Right lung (tissue), 10 donors: ENCODE results near the gene AREL1. TPM values are rescaled to one million over a fixed set of nuclear protein-coding genes. Genes with fewer than 3 reads are reported as not detected.
A peak's percentile ranks its signal among the peaks of the same experiment; 100 is the strongest.
"Not testable (repeated sequence)": the region's sequence is repeated elsewhere in the genome, so short reads cannot be mapped to it uniquely, and the experiment has no call there.

Experiments used
- DNase-seq, 2 donors: peaks; one replicate each; pipeline ENCODE4 v3.0.0-alpha.2; 2013
- long read RNA-seq, 8 donors: transcript quantifications; one replicate each; lab custom pipeline, GENCODE V29; 2026
- polyA plus RNA-seq, 5 donors: library from polyadenylated mRNA; unstranded; fragments of 120-200 nt; gene quantifications; one replicate each; pipeline versions ENCODE4 v1.2.1 to v1.2.3, GENCODE V29; 2013; ENCODE audit warnings: inconsistent platforms in 1 of 5, low replicate concordance in 1 of 5; ENCODE audit not compliant: insufficient read length in 5 of 5, insufficient read depth in 1 of 5

Gene AREL1
- polyA plus RNA-seq = 10 to 100 TPM; 23.1 to 30.0 (median 25.3) TPM
- long read RNA-seq, donor 1, full-length matches to known transcripts = 1 of 65 reads
- long read RNA-seq, donor 1, partial matches to known transcripts = 64 of 65 reads
- long read RNA-seq, donor 1, other reads (novel, unspliced or antisense) = 0 of 65 reads
- long read RNA-seq, donor 2, full-length matches to known transcripts = 3 of 3 reads
- long read RNA-seq, donor 2, partial matches to known transcripts = 0 of 3 reads
- long read RNA-seq, donor 2, other reads (novel, unspliced or antisense) = 0 of 3 reads
- long read RNA-seq, donor 3 = 0 reads
- long read RNA-seq, donor 4 = 0 reads
- long read RNA-seq, donor 5, full-length matches to known transcripts = 3 of 3 reads
- long read RNA-seq, donor 5, partial matches to known transcripts = 0 of 3 reads
- long read RNA-seq, donor 5, other reads (novel, unspliced or antisense) = 0 of 3 reads
- long read RNA-seq, donor 6, partial matches to known transcripts = 0 of 2 reads
- long read RNA-seq, donor 6, other reads (novel, unspliced or antisense) = 0 of 2 reads
- long read RNA-seq, donor 7 = 0 reads
- long read RNA-seq, donor 8 = 0 reads

GRCh38 chr14:74712499-74713394, at the start of gene AREL1, which contains the start of gene FCF1:
Gene AREL1 (minus strand): TSS chr14:74713080. CDS start chr14:74685615, 27,465 bp downstream.
Gene FCF1 (plus strand): TSS chr14:74713144. CDS start chr14:74713198, 54 bp downstream.
- peak; percentile 86 to 88 for DNase-seq

- DNase-seq = not testable (repeated sequence)
These were observed 45.6 kb upstream of the AREL1 start for GRCh38 chr14:74758505-74758904.

- no peak for DNase-seq
These were observed 43.4 kb upstream of the AREL1 start for GRCh38 chr14:74756326-74756725.

- DNase-seq = no peak
These were observed 42.0 kb upstream of the AREL1 start for GRCh38 chr14:74754899-74755298.

GRCh38 chr14:74754157-74754556, 41.3 kb upstream of the AREL1 start:
- DNase-seq = no peak

- no peak for DNase-seq
These were observed 34.4 kb upstream of the AREL1 start for GRCh38 chr14:74747237-74747636.

GRCh38 chr14:74739293-74740030, 26.6 kb upstream of the AREL1 start:
- DNase-seq = no peak

GRCh38 chr14:74737753-74738325, 25.0 kb upstream of the AREL1 start:
- DNase-seq = no peak

- no peak for DNase-seq
These were observed 22.2 kb upstream of the AREL1 start for GRCh38 chr14:74735125-74735524.

GRCh38 chr14:74733221-74733620, 20.3 kb upstream of the AREL1 start:
- DNase-seq = no peak

- no peak for DNase-seq
These were observed 19.5 kb upstream of the AREL1 start for GRCh38 chr14:74732387-74732786.

GRCh38 chr14:74723134-74723533, 10.3 kb upstream of the AREL1 start:
- DNase-seq = no peak

- DNase-seq = no peak
These were observed 7.6 kb upstream of the AREL1 start for GRCh38 chr14:74720526-74720925.

GRCh38 chr14:74713395-74713735, 485 bp upstream of the AREL1 start:
- no peak for DNase-seq

GRCh38 chr14:74711651-74712050, 1.2 kb downstream of the AREL1 start:
- no peak for DNase-seq

- no peak for DNase-seq
These were observed 2.4 kb downstream of the AREL1 start for GRCh38 chr14:74710480-74710879.

- DNase-seq = no peak
These were observed 7.0 kb downstream of the AREL1 start for GRCh38 chr14:74705613-74706500.

- DNase-seq = no peak
These were observed 8.2 kb downstream of the AREL1 start for GRCh38 chr14:74704656-74705055.

- DNase-seq = no peak
These were observed 9.8 kb downstream of the AREL1 start for GRCh38 chr14:74703043-74703442.

GRCh38 chr14:74702293-74702692, 10.6 kb downstream of the AREL1 start:
- DNase-seq = no peak
